Measurements from ENCODE around the gene COL13A1.

COL13A1 gene

GRCh38 chr10:69849825-69850224 lies 48.1 kb downstream of the COL13A1 start:
- no peak for DNase-seq

GRCh38 chr10:69850440-69850839 lies 48.7 kb downstream of the COL13A1 start:
- DNase-seq = no peak

GRCh38 chr10:69851306-69851705 lies 49.6 kb downstream of the COL13A1 start:
- no peak for DNase-seq

- DNase-seq = no peak
These were observed 51.4 kb downstream of the COL13A1 start for GRCh38 chr10:69853064-69853463.

GRCh38 chr10:69854511-69855345 lies 53.0 kb downstream of the COL13A1 start:
- no peak for DNase-seq

- no peak for DNase-seq
These were observed 53.8 kb downstream of the COL13A1 start for GRCh38 chr10:69855346-69856111.

GRCh38 chr10:69856601-69857166 lies 55.0 kb downstream of the COL13A1 start:
- DNase-seq = no peak

GRCh38 chr10:69858201-69858600 lies 56.5 kb downstream of the COL13A1 start:
- no peak for DNase-seq

- DNase-seq = no peak
These were observed 58.6 kb downstream of the COL13A1 start for GRCh38 chr10:69860271-69860670.

- no peak for DNase-seq
These were observed 59.8 kb downstream of the COL13A1 start for GRCh38 chr10:69861251-69862240.

- DNase-seq = no peak
These were observed 61.3 kb downstream of the COL13A1 start for GRCh38 chr10:69862882-69863530.

GRCh38 chr10:69863580-69863979 lies 61.9 kb downstream of the COL13A1 start:
- DNase-seq = no peak

- no peak for DNase-seq
These were observed 62.6 kb downstream of the COL13A1 start for GRCh38 chr10:69864321-69864720.

GRCh38 chr10:69865450-69865849 lies 63.7 kb downstream of the COL13A1 start:
- DNase-seq = no peak

- no peak for DNase-seq
These were observed 64.6 kb downstream of the COL13A1 start for GRCh38 chr10:69866246-69866687.

GRCh38 chr10:69866688-69867461 lies 65.2 kb downstream of the COL13A1 start:
- no peak for DNase-seq

GRCh38 chr10:69867699-69868558 lies 66.2 kb downstream of the COL13A1 start:
- no peak for DNase-seq

GRCh38 chr10:69868821-69869220 lies 67.1 kb downstream of the COL13A1 start:
- no peak for DNase-seq

GRCh38 chr10:69869291-69869961 lies 67.7 kb downstream of the COL13A1 start:
- no peak for DNase-seq

GRCh38 chr10:69870591-69870990 lies 68.9 kb downstream of the COL13A1 start:
- no peak for DNase-seq

Measured in KG1 (cell line).